Fibroblast of pulmonary artery (primary cell): ENCODE measurements around the gene CACTIN.

ENCODE experiments used
- DNase-seq: peaks from one replicate; pipeline ENCODE4 v3.0.0-alpha.2; 2010; ENCODE audit warnings: low read depth
- H3K4me3 ChIP-seq: replicated peaks from 2 replicates; pipeline ENCODE4 v1.5.1; 2011; ENCODE audit warnings: low read depth, mild to moderate bottlenecking, control low read depth, low read length, moderate library complexity
- TF ChIP-seq, protein P1 (sequence below): IDR thresholded peaks from 2 replicates; pipeline ENCODE4 v1.5.1; 2011; ENCODE audit warnings: mild to moderate bottlenecking, control low read depth, low read length, inconsistent platforms; ENCODE audit errors: missing control alignments

CACTIN gene

DNA sequence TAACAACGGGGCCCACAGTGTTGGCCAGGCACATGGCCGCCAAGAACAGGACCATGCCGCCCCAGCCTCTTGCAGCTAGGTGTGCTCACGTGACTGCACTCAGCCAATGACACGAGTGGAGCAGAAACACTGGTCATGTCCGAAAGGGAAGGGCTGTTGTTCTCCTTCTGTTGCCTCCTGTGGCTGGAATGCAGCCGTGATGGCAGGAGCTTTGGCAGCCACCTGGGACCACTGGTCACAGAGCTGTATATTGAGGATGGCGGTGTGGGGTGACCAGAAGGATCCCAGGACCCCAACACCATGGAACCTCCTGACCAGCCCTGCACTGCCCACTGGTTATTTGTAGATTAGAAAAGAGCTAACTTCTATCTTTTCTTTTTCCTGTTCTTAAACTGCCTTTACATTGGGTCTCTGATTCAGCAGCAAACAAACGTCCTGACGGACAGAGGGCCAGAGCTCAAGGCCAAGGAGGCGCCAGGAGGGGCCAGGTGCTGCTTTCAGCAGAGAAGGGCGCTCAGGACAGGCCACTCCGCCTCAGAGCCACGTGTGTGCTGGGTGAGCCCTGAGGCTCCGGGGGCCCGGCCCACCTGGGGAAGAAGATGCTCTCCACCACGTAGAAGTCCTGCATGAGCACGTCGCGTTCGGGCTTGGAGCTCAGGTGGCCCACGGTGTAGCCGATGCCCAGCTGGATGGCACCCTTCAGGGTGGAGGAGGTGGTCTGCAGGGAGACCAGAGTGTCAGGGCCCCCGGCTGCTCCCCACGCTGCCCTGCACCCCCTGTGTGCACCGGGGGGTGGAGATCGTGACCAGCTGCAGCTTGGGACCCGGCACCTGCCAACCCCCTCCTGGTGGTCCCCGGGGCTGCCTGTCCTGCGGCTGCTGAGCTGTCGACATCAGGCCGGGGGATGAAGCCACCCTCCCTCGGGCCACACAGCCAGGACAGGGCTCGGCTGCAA is 35.0 kb upstream of the CACTIN start:
- no peak overlapping the region for H3K4me3 ChIP-seq
- DNase-seq = no peak
- TF ChIP-seq, protein P1, sequence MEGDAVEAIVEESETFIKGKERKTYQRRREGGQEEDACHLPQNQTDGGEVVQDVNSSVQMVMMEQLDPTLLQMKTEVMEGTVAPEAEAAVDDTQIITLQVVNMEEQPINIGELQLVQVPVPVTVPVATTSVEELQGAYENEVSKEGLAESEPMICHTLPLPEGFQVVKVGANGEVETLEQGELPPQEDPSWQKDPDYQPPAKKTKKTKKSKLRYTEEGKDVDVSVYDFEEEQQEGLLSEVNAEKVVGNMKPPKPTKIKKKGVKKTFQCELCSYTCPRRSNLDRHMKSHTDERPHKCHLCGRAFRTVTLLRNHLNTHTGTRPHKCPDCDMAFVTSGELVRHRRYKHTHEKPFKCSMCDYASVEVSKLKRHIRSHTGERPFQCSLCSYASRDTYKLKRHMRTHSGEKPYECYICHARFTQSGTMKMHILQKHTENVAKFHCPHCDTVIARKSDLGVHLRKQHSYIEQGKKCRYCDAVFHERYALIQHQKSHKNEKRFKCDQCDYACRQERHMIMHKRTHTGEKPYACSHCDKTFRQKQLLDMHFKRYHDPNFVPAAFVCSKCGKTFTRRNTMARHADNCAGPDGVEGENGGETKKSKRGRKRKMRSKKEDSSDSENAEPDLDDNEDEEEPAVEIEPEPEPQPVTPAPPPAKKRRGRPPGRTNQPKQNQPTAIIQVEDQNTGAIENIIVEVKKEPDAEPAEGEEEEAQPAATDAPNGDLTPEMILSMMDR = no peak

DNA sequence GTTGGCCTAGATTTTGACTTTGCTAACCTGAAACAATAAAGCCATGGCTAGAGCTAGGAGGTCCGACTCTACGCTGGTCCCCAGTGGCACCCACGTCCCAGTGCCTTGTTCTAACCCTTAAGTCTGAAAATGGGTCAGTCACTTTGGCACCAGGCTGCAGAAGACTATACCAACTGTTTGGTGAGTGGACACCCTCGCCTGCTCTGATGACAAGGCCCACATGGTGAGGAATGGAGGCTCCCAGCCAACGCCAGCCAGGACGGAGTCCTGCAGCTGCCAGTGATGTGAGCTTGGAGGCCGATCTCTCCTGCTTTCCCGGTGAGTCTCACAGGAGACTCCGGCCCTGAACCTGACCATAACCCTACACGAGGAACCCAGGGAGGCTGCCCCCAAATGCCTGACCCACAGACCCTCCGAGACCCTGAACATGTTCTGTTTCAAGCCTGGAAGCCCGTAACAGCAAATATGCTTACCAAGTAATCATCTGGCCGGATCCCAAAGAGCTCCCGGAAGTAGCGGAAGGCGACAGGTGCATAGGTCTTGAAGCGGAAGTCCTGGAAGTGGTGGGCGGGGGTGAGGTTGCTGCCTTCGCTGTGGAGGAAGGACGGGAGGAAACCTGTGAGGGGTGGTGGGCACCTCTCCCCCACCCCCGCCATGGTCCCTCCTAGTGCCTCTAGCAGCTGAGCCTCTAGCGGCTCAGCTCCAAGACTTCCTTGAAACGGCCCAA is 34.1 kb upstream of the CACTIN start:
- no peak for DNase-seq
- TF ChIP-seq, protein P1 = no peak
- H3K4me3 ChIP-seq = no peak overlapping the region

DNA sequence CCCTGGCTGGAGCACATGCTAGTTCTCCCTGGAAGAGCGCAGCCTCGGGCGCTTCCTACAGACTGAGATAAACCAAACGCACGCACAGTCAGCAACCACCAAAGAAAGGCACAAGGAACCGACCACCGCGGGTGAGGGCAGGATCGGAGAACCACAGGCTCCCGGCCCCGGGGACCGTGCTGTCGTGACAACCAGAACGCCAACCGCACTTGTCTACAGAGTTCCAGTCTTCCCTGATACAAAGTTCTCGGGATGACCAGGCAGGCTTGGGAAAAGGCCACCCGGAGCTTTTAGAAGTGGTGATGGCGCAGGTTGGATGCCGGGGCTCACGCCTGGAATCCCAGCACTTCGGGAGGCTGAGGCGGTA is 33.1 kb upstream of the CACTIN start:
- H3K4me3 ChIP-seq = no peak overlapping the region
- DNase-seq = no peak
- TF ChIP-seq, protein P1 = no peak

DNA sequence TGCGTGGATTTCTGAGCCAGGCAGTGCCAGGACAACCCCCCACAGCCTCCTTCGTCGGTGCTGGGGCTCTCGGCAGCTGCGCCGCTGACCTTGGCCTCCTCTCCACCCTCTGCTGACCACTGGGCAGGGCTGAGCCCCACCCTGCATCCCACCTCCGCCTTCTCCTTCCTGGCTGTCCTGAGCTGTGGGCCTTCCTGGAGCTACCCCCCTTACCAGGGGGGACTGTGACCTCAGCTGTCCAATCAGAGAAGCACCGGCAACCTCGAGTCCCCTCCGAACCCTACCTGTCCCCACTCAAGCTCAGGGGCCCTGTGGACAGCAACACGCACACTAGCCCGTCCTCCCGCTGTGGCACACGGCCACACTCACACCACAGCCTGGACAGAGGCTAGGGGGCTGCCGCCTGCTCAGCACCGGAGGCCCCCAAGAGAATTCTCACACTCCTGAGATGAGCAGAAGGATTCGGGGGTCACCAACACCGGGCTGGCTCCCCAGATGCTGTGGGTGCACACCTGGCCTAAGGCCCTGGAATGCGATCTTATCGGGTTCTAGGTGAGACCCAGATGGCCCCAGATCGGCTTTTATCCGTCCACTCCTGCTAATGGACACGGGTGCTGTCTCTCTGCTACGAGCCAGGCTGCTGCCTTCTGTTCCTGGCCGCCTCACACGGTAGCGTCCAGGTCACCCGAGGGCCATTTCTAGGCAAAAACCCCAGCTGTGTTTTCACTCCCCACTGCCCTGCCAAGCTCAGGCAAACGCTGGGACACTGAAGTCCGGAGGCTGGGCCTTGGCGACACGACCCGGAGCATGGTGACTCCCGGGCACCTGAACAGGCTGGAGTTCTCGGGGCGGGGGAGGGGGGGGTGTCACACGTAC is 32.5 kb upstream of the CACTIN start:
- H3K4me3 ChIP-seq = no peak overlapping the region
- TF ChIP-seq, protein P1 = no peak
- no peak for DNase-seq

DNA sequence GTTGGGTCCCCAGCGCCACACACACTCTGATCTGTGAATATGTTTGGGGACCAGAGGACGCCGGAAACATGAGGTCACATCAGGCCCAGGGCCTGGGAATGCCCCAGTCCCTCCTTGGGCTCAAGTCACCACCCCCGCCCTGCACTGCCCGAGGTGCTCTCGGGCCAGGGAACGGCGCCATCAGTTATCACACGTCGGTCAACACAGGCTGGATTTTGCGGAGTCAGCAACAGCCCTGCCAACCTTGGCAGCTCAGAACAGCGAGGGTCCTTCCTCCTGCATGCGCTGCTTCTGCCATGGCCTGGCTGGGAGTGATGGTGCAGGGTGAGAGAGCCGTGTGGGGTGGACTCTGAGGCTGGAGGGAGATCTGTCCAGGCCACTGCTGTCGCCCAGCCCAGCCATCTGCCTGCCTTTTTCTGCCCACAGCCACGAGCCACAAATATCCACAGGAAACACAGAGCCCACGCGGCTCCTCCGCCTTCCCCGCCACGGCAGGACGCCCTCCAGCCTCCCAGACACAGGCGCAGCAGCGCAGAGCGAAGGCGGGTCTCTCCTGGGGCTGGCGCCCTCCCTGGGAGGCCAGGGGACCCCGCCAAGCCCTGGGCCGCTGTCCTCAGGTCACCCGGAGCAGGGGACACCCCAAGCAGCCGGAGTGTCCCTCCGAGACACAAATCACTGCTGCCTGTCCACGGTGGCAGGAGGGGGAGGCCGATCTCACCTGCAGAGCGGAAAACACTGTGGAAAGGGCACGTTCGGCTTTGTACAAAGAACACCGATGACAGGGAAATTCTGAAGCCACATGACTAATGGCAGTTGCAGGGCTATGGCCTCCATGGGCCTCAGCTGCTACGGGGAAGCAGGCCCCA is 31.6 kb upstream of the CACTIN start:
- H3K4me3 ChIP-seq = no peak overlapping the region
- no peak for DNase-seq
- TF ChIP-seq, protein P1 = no peak

DNA sequence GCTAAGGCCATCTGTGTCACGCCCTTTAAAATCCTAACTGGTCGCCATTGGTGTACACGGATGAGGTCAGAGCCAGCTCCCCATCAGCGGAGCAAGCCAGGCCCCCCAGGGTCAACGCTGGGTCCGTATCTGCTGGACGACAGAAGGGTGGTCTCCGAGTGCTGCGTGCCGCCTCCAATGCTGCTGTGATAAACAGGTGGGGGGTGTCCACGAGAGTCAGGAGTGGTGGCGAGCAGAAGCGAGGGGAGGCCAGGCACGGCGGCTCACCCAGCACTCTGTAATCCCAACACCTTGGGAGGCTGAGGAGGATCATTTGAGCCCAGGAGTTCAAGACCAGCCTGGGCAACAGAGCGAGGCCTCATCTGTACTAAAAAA is 30.8 kb upstream of the CACTIN start:
- no peak for DNase-seq
- TF ChIP-seq, protein P1 = no peak
- no peak overlapping the region for H3K4me3 ChIP-seq
